ENCODE results near the gene CHRND. TPM values are rescaled to one million over a fixed set of nuclear protein-coding genes. Genes with fewer than 3 reads are reported as not detected.
A peak's percentile ranks its signal among the peaks of the same experiment; 100 is the strongest.

The CHRND gene
- total and polyA plus RNA-seq, 2 of the 13 experiments (the other 11 are each of a cell fraction or from before 2014, with no cell fraction given), result 0.18 TPM; not detected in 1

- TF ChIP-seq ZNF503 (CRISPR knock-in tag; IDR thresholded peaks at IDR 0.05) (peak; percentile 87), NFKBIZ (CRISPR knock-in tag; IDR thresholded peaks at IDR 0.05) (peak; percentile 98), AHDC1 (CRISPR knock-in tag; IDR thresholded peaks at IDR 0.05; ENCODE audit: borderline replicate concordance) (no peak; the same call in none of the 2 replicates), ZNF784 (CRISPR knock-in tag; IDR thresholded peaks at IDR 0.05; ENCODE audit: borderline replicate concordance) (peak; percentile 93), MNT (IDR thresholded peaks at IDR 0.05) (peak; percentile 69), RBAK (CRISPR knock-in tag; IDR thresholded peaks at IDR 0.05) (peak; percentile 78; the same call in 1 of the 2 replicates), PRDM4 (CRISPR knock-in tag; IDR thresholded peaks at IDR 0.05; ENCODE audit: borderline replicate concordance) (peak; percentile 57; the same call in 1 of the 2 replicates), XBP1 (CRISPR knock-in tag; IDR thresholded peaks at IDR 0.05) (peak; percentile 93), RXRB (CRISPR knock-in tag; IDR thresholded peaks at IDR 0.05; ENCODE audit: borderline replicate concordance) (peak; percentile 90), ISL2 (CRISPR knock-in tag; IDR thresholded peaks at IDR 0.05) (peak; percentile 92), SP5 (CRISPR knock-in tag; IDR thresholded peaks at IDR 0.05; ENCODE audit: borderline replicate concordance, low read depth) (peak; percentile 66; the same call in 1 of the 2 replicates), TMF1 (CRISPR knock-in tag; IDR thresholded peaks at IDR 0.05; ENCODE audit: low read depth) (peak; percentile 98), SMARCC2 (IDR thresholded peaks at IDR 0.05) (no peak)
Measured at GRCh38 chr2:232550354-232551249, 24.6 kb downstream of the CHRND start, which contains the start of the genes EIF4E2 and TIGD1 (continued).
